Glomerular visceral epithelial cell (primary cell): ENCODE results near the gene NPFFR1.

Source experiments
- DNase-seq: peaks from one replicate; pipeline ENCODE4 v3.0.0-alpha.2; 2016; ENCODE audit errors: extremely low spot score

Gene NPFFR1

DNA sequence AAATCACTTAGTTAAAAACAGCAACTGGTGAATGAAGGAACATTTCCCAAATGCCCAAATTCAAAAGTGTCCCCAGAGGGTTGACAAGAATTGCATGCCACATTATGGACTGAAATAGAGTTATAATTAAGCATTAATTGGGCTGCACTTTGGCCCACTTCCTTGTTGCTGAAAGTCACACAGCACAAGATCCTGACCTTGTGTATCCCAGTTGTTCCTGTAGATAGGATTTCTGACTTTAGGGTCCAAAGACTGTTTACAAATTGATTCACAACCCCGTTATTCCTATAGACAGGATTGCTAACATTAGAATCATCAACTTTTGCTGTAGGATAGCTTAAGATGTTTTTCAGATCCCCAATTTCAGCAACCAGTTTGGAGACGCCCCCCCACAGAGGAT is 31.5 kb upstream of the NPFFR1 start:
- no peak for DNase-seq

DNA sequence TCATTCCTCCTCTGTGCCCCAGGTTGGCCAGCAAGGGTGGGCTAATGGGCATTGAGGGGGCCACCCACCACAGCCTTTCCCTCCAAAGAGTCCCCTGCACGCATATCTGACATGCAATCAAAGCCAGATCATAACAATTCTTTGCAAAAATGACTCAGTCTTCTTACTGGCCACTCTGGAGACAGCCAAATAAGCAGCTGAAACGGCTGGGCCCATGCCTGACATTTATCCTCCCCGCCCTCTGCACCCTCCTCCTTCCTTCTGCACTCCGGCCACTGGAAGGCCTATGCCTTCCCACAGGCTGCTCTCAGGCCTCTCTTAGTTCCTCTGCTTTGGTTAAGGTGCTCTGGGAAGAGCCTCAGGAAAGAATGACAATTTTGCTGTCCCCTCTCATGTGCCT is 29.2 kb upstream of the NPFFR1 start:
- no peak for DNase-seq

DNA sequence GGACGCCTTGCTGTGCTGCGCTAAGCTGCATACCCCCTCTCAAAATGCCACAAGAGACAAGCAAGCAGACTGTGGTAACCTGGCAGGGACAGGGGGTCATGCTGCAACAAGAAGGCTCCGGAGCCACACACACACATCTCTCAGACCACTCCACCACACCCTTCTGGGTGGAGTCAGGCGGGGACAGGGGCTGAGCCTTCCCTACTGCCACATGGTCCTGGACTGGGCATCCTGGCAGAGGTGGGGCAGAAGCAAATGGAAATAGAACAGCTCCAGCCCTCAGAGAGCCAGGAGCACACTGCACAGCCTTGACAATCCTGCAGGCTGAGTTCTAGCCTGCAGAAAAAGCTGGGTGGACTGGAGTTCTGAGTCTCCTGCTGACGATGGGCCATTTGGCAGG is 28.4 kb upstream of the NPFFR1 start:
- DNase-seq: no peak

DNA sequence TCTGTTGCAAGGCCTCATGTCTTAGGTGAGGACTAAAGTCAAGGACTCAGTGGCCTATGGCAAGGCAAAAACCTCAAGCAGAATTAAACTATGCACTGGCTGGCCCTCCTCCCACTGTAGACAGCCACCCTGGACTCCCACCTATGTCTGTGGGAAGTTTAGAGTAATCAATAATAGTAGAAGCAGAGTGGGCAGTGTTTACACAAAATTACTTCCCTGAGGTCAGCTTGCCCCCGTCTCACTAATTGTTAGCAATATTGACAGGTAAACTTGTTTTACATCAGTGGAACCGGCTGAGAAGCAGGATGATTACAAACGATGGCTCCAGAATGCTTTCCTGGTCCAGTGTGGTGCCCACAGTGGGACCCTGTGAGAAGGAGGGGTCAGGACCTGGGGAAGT is 27.9 kb upstream of the NPFFR1 start:
- DNase-seq: no peak

DNA sequence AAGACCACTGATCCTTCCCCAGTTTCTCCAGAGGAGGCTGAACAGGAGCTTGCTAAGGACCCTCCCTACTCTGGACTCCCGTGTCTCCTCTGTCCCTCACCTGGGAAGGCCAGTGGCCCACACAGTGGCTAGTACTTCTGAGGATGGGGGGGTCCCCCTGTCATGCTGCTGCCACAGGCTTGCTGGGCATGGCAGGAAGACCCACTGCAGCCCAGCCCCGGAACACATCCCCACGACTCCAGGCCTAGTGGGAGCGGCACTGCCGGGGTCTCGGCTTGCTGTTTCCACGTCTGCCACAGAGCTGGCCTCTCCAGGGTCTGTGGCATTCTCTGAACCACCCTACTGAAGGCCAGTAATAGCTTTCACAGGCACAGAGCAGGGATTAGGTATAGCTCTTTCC is 25.9 kb upstream of the NPFFR1 start:
- DNase-seq: no peak

DNA sequence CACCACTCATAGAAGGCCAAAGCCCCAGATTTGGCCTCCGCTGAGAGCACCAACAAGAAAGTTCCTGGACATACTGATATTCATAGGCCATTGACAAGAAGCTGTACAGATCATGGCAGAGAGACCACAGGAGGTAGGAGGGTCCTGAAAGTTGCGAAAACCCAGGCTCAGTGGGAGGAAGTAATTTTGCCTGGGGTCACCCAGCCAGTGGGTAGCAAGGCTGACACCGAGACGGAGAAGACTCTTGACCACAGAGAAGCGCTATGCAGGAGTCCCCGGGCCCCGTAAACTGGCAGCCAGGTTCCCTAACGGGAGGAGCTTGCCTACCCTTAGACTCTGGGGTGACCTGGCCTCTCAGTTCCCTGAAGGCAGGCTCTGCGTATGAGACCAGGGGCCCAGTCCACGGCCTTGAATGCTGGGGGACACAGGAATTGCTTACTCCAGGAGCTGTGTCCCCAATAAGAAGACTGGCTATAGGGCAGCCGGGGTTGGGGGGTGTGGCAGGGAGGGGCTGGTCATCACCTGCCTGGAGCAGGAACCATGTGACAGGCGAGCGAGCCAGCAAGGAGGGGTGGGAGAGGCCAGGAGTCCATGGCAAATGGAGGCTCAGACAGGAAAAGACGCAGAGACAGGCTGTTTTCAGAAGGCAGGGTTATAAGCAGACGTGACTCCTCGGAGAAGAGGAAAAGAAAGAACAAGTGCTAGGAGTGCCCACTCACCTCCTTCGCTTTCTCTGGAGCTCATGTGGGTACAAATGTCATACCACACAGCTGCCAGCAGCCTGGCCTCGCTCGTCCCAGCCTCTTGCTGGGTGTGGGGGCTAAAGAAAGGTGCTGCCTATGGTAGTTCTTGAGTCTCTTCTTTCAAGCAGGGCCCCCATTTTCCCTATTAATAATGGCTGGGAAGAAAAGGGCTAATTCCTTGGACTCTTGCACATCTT is 24.6 kb upstream of the NPFFR1 start:
- DNase-seq: no peak

DNA sequence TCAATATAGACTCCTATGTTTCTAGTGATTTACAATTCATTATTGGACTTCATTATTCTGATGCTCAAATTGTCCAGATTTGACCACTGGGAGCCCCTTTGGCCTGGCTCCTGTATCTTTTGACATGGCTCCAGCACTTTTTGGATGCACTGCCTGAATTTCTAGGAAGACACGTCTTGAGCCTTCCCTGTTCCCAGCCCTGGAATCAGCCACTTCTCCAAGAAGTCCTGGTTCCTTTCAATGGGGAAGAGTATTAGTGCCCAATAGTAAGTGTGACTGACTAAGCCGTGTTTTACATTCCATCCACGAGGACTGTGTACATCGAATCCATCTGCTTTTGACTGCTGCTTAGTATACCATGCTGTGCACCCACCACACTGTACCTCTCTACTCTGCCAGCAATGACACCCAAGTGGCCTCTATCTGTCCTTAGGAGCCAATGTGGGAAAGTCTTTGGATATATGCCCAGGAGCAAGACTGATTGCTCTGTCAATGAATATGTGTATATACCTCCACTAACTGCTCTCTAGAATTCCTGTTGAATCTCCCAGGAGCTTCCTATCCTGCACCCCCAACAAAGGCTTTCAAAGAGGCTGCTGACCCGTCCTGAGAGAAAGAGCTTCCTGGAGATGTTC is 23.2 kb upstream of the NPFFR1 start:
- no peak for DNase-seq

DNA sequence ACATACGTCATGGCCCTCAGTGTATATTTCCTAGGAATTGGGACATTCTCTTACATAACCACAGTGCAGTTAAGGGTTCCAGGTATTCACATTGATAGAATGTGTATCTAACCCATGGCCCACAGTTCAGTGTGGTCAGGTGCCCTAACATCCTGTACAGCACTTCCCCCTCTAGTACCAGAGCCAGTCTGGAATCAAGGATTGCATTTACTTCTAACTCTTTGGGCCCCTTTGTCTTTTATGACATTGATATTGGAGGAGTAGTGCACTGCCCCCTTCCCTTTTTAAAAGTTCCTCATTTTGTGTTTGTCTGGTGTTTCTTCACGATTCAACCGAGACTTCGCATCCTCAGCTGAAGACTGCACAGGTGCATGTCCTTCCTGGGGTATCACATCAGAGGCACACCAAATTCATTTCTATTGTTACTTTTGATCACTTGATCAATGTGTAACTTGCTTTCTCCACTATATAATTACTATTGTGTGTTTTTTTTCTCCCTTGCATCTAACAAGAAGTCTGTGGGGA is 22.4 kb upstream of the NPFFR1 start:
- no peak for DNase-seq

DNA sequence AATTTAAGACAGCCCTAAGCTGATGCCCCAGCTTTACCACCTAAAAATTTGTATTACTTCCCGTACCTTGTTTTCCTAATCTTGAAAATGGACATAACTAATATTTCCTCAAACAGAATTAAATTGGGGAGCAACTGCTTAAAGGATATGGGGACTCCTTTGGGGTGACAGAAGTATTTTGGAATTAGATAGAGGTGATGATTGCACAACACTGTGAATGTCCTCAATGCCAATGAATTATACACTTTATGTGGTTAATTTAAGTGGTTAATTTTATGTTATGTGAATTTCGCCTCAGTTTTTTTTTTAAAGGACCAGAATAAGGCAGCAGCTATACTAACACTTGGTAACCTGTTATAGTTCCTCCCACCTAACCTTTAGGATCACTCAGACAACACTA is 19.9 kb upstream of the NPFFR1 start:
- no peak for DNase-seq

DNA sequence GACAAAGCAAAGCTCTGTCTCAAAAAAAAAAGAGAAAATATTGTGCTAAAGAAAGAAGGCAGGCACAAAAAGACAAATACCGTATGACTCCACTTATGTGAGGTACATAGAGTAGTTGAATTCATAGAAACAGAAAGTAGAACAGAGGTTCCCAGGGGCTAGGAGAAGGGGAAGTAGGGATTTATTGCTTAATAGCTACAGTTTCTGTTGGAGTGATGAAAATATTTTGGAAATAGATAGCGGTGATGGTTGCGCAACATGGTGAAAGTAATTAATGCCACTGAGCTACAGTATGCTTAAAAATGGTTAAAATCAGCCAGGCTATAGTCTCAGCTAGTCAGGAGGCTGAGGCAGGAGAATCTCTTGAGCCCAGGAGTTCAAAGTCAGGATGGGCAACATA is 18.5 kb upstream of the NPFFR1 start:
- no peak for DNase-seq

DNA sequence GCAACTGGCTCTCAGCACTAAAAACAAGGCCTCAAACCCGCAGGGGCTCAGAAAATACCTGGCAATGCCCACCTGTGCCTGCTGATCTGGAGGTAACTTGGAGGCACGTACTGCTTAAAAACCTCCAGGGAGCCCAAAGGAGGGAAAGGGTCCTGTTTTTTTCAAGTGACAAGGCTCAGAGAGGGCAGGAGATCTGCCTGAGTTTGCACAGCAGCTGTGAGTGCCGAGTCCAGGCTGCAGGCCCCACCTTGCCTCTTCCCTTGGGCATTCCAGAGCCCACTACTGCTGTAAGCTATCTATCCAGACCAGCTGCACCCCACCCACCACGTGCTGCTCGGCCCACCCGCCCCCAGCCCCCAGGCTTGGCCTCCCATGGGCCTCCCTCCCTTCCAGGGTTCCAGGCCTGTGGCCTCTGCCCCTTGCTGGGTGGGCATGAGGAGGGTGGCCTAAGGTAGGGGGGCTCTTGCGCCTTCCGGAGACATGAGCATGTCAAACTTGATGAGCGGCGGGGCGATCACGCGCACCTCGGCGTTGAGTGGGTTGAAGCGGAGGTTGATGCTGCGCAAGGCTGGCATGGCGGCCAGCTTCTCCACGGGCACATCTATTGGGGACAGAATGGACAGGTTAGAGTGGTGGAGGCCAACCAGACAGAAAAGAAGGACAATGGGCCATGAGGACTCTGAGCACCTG is 17.2 kb upstream of the NPFFR1 start:
- no peak for DNase-seq

DNA sequence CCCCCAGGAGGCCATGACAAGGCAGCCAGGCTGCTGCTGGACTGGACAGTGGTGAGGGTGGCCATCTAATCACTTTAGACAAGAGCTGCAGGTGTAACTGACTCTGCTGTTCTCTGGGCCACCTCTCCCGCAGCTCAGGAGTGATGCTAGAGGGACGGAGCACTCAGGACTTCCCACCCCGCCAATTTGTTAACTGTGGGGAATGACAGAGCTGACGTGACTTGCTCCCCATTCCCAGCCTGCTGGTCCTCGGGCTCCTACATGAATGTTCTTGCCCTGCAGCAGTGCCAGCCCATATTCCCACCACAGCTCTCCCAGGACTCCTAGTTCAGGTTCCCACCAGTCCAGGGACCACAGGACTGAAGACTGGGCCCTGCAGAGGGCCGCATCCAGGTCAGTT is 16.7 kb upstream of the NPFFR1 start:
- DNase-seq: no peak

DNA sequence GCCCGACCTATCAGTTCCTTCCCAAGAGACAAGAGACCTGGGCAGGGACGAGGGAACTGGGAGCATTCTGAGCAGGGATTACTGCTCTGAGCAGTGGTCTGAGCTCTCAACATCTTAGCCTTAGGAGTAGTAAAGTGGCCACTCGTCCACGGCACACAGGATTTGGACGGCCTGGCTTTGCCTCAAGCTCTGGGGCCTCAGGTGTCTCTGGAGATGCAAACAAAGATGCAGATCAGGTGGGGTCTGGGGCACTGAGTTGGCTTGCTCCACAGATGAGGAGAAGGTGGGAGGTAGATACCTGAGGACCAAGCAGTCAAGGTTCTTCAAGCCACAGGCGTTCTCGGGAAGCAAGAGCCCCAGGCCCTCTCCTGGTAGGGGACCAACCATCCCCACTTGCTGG is 16.1 kb upstream of the NPFFR1 start:
- DNase-seq: no peak

DNA sequence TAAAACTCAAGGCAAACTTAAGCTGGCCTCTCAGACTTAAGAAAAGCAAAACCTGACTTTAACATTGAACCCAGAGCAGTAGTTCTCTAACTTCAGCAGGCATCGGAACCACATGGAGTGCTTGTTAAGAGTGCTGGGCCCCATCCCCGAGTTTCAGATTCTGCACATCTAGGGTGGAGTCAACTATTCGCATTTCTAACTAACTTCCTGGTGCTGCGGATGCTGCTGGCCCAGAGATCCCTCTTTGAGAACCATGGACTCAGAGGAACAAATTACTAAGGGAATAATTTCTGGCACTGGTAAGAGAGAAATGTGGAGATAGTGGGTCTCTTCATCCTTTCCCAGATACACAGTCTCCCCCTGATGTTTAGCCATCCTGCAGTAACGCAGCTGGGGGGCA is 14.6 kb upstream of the NPFFR1 start:
- DNase-seq: no peak

DNA sequence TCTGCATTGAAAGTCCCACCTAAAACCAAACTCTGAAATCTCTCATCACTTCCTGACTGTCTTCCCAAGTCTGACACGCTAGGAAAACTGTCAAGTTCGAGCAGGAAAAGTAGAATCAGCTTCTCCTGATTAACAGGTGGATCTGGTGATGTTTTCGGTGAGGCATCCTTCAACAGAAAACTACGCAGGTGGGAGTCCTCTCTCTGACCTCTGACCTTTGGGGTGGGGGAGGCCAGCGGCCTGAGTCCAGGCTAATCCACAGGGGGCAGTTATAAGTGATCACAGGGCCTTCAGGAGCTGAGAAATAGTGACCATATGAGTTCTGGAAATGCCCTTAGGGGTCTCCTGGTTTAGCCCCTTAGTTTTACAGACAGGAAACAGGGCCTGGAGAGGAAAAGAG is 13.4 kb upstream of the NPFFR1 start:
- no peak for DNase-seq

DNA sequence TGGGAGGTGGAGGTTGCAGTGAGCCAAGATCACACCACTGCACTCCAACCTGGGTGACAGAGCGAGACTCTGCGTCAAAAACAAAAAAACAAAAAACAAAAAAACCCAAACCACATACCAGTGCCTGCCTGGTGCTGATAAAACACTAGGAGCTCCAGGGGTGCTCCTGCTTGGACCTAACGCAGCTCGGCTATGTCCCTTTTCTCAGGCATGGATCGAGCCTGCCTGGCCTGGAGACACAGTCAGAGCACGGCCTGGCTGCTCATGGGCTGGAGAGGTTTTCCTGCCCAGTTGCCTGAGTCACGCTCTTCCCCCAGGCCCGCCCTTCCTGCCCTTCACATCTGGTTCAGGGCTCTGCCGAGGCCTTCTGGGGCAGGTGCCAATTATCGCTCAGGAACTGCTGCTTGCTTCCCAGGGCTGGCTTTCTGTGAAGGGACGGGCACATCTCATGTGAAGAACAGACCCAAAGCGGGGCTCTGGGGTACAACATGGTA is 12.6 kb upstream of the NPFFR1 start:
- DNase-seq: peak; percentile 81

DNA sequence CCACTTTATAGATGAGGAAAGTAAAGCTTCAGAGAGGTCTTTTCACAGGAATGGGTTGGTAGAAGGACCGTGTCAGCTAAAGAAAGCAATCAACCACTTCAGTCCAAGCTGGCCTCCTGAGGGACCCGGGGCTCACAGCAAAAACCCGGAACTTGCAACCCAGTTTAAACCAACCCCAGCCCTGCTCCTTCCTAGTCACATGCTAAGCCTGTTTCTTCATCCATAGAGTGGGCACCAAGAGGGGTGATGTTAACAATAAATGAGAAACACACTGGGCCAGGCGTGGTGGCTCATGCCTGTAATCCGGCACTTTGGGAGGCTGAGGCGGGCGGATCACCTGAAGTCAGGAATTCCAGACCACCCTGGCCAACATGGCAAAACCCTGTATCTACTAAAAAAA is 12.1 kb upstream of the NPFFR1 start:
- DNase-seq: no peak

DNA sequence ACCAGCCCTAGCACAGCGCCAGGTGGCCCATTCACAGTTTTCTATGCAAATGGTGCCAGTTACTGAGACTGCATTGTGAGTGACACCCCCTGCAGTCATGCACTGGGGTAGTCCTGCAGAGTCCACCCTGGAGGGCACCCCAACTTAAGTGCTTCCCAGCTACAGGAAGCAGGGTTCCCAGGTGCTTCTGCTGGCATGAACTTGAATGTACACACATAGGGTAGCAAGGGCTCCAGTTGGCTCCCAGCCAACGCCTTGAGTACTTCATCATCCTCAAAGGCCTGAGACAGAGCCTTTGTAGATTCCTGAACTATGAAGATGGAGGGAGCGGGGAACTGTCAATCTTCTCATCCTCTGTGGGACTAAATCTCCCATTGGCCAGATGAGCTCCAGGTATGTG is 11.5 kb upstream of the NPFFR1 start:
- DNase-seq: no peak

DNA sequence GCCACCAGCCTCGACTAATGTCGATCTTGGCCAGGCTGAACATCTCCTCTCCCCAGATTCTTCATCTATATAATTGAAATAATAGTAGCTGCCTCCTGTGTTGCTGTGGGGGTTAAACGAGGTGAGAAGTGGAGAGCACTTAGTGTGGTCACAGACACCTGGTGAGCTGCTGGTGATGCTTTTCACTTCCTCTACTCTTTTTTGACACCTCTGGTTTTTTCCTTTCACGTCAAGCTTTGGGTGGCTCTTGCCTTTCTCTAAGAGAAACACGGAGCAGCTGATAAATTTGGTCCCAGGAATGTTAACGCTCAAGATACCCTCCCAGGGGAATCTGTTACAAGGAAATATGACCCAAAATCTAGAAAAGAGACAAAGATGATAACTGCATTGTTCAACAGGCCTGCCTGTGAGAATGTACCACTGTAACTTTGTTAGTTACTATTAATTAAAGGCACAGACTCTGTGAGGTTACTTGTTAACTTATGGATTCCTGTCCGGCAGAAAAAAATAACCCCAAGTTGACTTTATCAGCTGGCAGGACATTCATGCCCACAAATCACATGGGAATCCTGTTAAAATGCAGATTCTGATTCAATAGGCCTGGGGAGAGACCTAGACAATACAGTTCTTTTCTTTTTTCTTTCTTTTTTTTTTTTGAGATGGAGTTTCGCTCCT is 9.5 kb upstream of the NPFFR1 start:
- no peak for DNase-seq

DNA sequence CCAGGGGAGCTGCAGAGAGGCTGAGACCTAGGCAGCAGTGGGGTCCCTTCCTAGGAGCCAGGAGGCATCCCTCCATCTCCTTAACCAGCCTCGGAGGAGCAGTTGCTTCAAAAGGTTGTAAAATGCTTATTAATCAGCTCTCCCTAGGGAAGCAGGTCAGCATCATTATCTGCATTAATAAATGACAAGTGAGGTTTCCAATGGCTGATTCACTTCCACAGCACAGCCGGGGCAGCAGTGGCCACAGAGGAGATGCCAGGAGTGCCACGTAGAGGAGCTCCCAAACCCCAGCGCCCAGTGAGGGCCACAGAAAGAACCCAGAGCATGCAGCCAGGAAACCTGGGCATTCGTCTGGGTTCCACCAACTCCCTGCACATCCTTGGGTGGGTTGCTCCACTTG is 8.2 kb upstream of the NPFFR1 start:
- peak; percentile 61 for DNase-seq

DNA sequence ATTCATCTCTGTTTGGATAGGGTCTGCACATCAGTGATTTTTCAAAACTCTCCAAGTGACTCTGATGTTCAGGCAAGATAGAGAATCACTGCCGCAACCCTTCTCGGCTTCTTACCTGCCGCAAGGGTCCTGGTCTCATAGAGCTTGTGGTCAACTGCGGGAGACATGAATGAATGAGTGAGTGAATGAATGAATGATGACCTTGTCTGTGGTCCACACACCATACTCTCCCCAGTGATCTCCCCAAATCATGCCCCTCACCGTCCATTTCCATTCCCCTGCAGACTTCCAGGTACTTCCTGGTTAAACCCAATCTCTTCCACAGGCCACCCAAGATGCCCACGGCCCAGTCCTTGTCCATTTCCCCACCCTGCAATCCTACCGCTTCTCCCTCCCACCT is 5.9 kb upstream of the NPFFR1 start:
- no peak for DNase-seq

DNA sequence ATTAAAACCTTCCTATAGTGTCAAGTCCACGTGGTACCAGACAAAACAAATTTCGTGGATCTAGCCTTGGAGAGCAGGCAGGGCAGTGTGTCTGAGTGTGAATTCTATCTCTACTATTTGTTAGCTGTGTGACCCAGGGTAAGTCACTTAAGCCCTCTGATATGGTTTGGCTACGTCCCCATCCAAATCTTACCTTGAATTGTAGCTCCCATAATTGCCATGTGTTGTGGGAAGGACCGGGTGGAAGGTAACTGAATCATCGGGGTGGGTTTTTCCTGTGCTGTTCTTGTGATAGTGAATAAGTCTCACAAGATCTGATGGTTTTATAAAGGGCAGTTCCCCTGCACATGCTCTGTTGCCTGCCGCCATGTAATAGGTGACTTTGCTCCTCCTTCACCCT is 2.8 kb upstream of the NPFFR1 start:
- DNase-seq: no peak
